GM10266 (cell line): ENCODE results near the gene DXO.
A peak's percentile ranks its signal among the peaks of the same experiment; 100 is the strongest.
"Not testable (repeated sequence)": the region's sequence is repeated elsewhere in the genome, so short reads cannot be mapped to it uniquely, and the experiment has no call there.

Experiments
- DNase-seq: peaks from one replicate; pipeline ENCODE4 v3.0.0; 2012; ENCODE audit errors: extremely low spot score
- CTCF ChIP-seq: IDR thresholded peaks from 2 replicates; pipeline ENCODE4 v1.5.1; 2012; ENCODE audit warnings: mild to moderate bottlenecking, low read depth; ENCODE audit not compliant: control insufficient read depth, insufficient read depth; ENCODE audit errors: missing control alignments

Gene DXO

GRCh38 chr6:31971993-31972708 is at the start of gene DXO:
Gene DXO, minus strand, starts transcription at chr6:31972138. Its CDS starts 463 bp downstream, at chr6:31971675.
- DNase-seq, result peak; percentile 99
- no peak for TF ChIP-seq CTCF

- DNase-seq, result not testable (repeated sequence)
Measured at GRCh38 chr6:32014547-32014946, 42.6 kb upstream of the DXO start, which contains the start of gene C4B. Gene C4B, plus strand, starts transcription at chr6:32014795. Its CDS starts 51 bp downstream, at chr6:32014846.

- not testable (repeated sequence) for DNase-seq
Measured at GRCh38 chr6:32013738-32014137, 41.8 kb upstream of the DXO start.

GRCh38 chr6:32012941-32013617 is 41.1 kb upstream of the DXO start:
- DNase-seq, result not testable (repeated sequence)

GRCh38 chr6:32010856-32011530 is 39.1 kb upstream of the DXO start:
- not testable (repeated sequence) for DNase-seq

GRCh38 chr6:32009537-32009936 is 37.6 kb upstream of the DXO start:
- DNase-seq, result not testable (repeated sequence)

- DNase-seq, result not testable (repeated sequence)
Measured at GRCh38 chr6:32008616-32009015, 36.7 kb upstream of the DXO start.

GRCh38 chr6:32008037-32008436 is 36.1 kb upstream of the DXO start:
- not testable (repeated sequence) for DNase-seq

GRCh38 chr6:32007086-32007485 is 35.1 kb upstream of the DXO start:
- DNase-seq, result not testable (repeated sequence)

- DNase-seq, result not testable (repeated sequence)
Measured at GRCh38 chr6:32005991-32006529, 34.1 kb upstream of the DXO start.

- DNase-seq, result not testable (repeated sequence)
Measured at GRCh38 chr6:32005538-32005880, 33.6 kb upstream of the DXO start.

- not testable (repeated sequence) for DNase-seq
Measured at GRCh38 chr6:32004864-32005537, 33.1 kb upstream of the DXO start.

GRCh38 chr6:32004393-32004792 is 32.5 kb upstream of the DXO start:
- DNase-seq, result not testable (repeated sequence)

GRCh38 chr6:32003301-32003700 is 31.4 kb upstream of the DXO start:
- not testable (repeated sequence) for DNase-seq

GRCh38 chr6:32002546-32003268 is 30.8 kb upstream of the DXO start:
- not testable (repeated sequence) for DNase-seq

GRCh38 chr6:31996385-31996784 is 24.4 kb upstream of the DXO start:
- not testable (repeated sequence) for DNase-seq

- not testable (repeated sequence) for DNase-seq
Measured at GRCh38 chr6:31994421-31994820, 22.5 kb upstream of the DXO start.

GRCh38 chr6:31989363-31989762 is 17.4 kb upstream of the DXO start:
- DNase-seq, result not testable (repeated sequence)

GRCh38 chr6:31981744-31982143 is 9.8 kb upstream of the DXO start, which contains the start of gene C4A:
Gene C4A, plus strand, starts transcription at chr6:31982057. Its CDS starts 51 bp downstream, at chr6:31982108.
- DNase-seq, result not testable (repeated sequence)
